CD4-positive, alpha-beta T cell (primary cell): ENCODE results near the gene C10orf62. TPM values are rescaled to one million over a fixed set of nuclear protein-coding genes. Genes with fewer than 3 reads are reported as not detected.

Source experiments
- ATAC-seq: fragments of 200-7000 bp; cut with Tn5 transposase; one replicate; pipeline ENCODE4 v1.10.0; 2022; ENCODE audit warnings: mild to moderate bottlenecking; ENCODE audit not compliant: poor library complexity
- CTCF ChIA-PET: fragments of 350-600 bp; sonication (Branson Sonifier 250); formaldehyde crosslinking; loops from one replicate; lab custom pipeline; 2021; ENCODE audit warnings: antibody characterized with exemption, inconsistent platforms; lab: Charles Lee
- POLR2A ChIA-PET: fragments of 350-600 bp; sonication (Branson Sonifier 250); formaldehyde crosslinking; loops from one replicate; lab custom pipeline; 2021; ENCODE audit warnings: antibody characterized with exemption, inconsistent platforms; lab: Charles Lee
- DNase-seq, 14 experiments: peaks; one replicate each; pipeline ENCODE4 v3.0.0-alpha.2; 2013 to 2020; ENCODE audit warnings: mixed read lengths in 2 of 14
- H3K27ac ChIP-seq, 2 donors: one replicate each; pipeline versions ENCODE4 v1.5.1 to v1.7.0; 2013; ENCODE audit warnings: low read length in 2 of 2, low read depth in 1 of 2, mild to moderate bottlenecking in 1 of 2
- H3K27me3 ChIP-seq, 2 experiments: 1 replicate in 1 of 2; 2 replicates in 1 of 2; pipeline versions ENCODE4 v1.6.1 to v1.7.0; 2013; ENCODE audit warnings: low read length in 2 of 2, control low read depth in 1 of 2, mild to moderate bottlenecking in 1 of 2, moderate library complexity in 1 of 2; ENCODE audit not compliant: insufficient read depth in 2 of 2, control insufficient read depth in 1 of 2
- H3K36me3 ChIP-seq: one replicate; pipeline ENCODE4 v1.6.1; 2013; ENCODE audit warnings: low read length, control low read depth; ENCODE audit not compliant: insufficient read depth
- H3K4me1 ChIP-seq: one replicate; pipeline ENCODE4 v1.6.1; 2013; ENCODE audit warnings: low read length, control low read depth; ENCODE audit not compliant: insufficient read depth
- H3K4me3 ChIP-seq: one replicate; pipeline ENCODE4 v1.5.1; 2013; ENCODE audit warnings: mild to moderate bottlenecking, low read length, moderate library complexity
- H3K9me3 ChIP-seq, 2 experiments: 1 replicate in 1 of 2; 2 replicates in 1 of 2; pipeline versions ENCODE4 v1.6.1 to v1.7.0; 2013; ENCODE audit warnings: low read length in 2 of 2, mild to moderate bottlenecking in 2 of 2, control low read depth in 1 of 2, moderate library complexity in 1 of 2; ENCODE audit not compliant: control insufficient read depth in 1 of 2, insufficient read depth in 1 of 2
- H3K27ac Mint-ChIP-seq: one replicate; pipeline ENCODE4 v1.8.0; 2020; ENCODE audit warnings: mixed read lengths
- H3K27me3 Mint-ChIP-seq: one replicate; pipeline ENCODE4 v1.8.0; 2021; ENCODE audit warnings: mixed read lengths
- H3K36me3 Mint-ChIP-seq: one replicate; pipeline ENCODE4 v1.8.0; 2021; ENCODE audit warnings: low read depth, mixed read lengths
- H3K4me1 Mint-ChIP-seq: one replicate; pipeline ENCODE4 v1.8.0; 2021; ENCODE audit warnings: low read depth, mixed read lengths
- H3K4me3 Mint-ChIP-seq: one replicate; pipeline ENCODE4 v1.8.0; 2020; ENCODE audit warnings: mild to moderate bottlenecking, mixed read lengths
- H3K9me3 Mint-ChIP-seq: one replicate; pipeline ENCODE4 v1.8.0; 2020; ENCODE audit warnings: mixed read lengths
- CTCF ChIP-seq: fragments of 200-600 bp; IDR thresholded peaks from one replicate; pipeline ENCODE4 v1.8.0; 2022; ENCODE audit warnings: antibody characterized with exemption, mild to moderate bottlenecking
- intact Hi-C, 2 experiments: fragments of 100-400 bp; cut with DNase I in 1 of 2; cut with micrococcal nuclease in 1 of 2; formaldehyde crosslinking; loops; one replicate each; pipeline versions ENCODE4 v1.15.1 to v1.9.0; 2023 to 2025; cut with DNase I, micrococcal nuclease
- total RNA-seq, 174 experiments: library from RNA in 2 of 174; stranded (reverse) in 2 of 174; gene quantifications; one replicate each; pipeline ENCODE4 v1.2.3 and lab custom pipeline; 2021 to 2026

The C10orf62 gene
- total RNA-seq, 2 experiments from 2014 or later, result not detected

DNA sequence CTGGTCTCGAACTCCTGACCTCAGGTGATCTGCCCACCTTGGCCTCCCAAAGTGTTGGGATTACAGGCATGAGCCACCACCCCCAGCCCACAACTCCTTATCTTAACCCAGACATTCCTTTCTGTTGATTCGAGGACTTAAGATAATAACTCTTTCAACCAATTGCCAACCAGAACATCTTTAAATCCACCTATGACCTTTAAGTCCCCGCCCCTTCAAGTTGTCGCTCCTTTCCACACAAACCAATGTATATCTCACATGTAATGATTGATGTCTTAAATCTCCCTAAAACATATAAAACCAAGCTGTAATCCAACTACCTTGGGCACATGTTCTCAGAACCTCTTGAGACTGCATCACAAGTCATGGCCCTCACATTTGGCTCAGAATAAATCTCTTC lies 24.7 kb upstream of the C10orf62 start:
- Histone ChIP-seq H3K36me3 (no peaks in the 10 kb centered on the region), H3K27ac (no peak overlapping the region), H3K4me1 (no peaks in the 10 kb centered on the region), H3K9me3 (no peaks in the 10 kb centered on the region), H3K27me3 (no peaks in the 10 kb centered on the region), H3K4me3 (no peak overlapping the region)
- Mint-ChIP-seq H3K27me3 (no peaks in the 10 kb centered on the region), H3K36me3 (no peaks in the 10 kb centered on the region), H3K4me1 (no peaks in the 10 kb centered on the region), H3K27ac (no peak overlapping the region), H3K9me3 (no peaks in the 10 kb centered on the region), H3K4me3 (no peak overlapping the region)
- DNase-seq (no peak), ATAC-seq (no peak)
- intact Hi-C loops, result no loop called here
- POLR2A ChIA-PET, result no interaction called here
- CTCF ChIA-PET, result no interaction called here
- no peak for TF ChIP-seq CTCF

DNA sequence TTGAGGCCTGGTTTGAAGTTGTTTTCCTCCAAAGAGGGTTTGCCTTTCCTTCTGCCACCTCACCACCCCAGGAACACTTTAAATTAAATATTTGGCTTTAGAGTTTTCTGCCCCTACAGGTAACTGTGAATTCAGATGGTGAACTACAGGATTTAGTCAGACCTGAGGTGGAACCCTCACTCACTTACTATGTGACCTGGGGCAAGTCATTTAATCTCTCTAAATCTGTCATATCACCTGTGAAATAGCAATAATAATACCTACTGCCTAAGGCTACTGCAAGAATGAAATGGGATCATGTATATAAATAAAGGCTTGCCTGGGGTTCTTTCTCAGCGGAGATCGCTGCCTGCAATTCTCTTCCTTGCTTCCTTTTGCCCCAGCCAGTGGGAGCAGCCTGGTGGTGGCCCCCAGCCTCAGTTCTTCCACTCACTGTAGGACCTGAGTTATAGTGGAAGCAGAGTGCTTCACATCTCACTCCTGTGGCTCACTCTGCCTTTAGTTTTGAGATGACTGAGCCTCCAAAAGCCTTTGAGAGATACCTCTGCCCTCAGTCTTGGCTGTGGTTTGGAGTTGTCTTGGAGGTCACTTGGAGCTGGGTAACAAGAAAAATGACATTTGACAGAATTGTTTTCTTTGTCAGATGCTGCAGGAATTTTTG lies 23.1 kb upstream of the C10orf62 start:
- H3K36me3 ChIP-seq, result no peaks in the 10 kb centered on the region
- no peaks in the 10 kb centered on the region for H3K27me3 Mint-ChIP-seq
- H3K9me3 Mint-ChIP-seq, result no peaks in the 10 kb centered on the region
- DNase-seq (no peak), ATAC-seq (no peak)
- ChIA-PET POLR2A (no interaction called here), CTCF (no interaction called here)
- no peak overlapping the region for H3K4me3 Mint-ChIP-seq
- no peak overlapping the region for H3K27ac ChIP-seq
- no peaks in the 10 kb centered on the region for H3K4me1 ChIP-seq
- H3K9me3 ChIP-seq, result no peaks in the 10 kb centered on the region
- no peak overlapping the region for H3K4me3 ChIP-seq
- no peaks in the 10 kb centered on the region for H3K4me1 Mint-ChIP-seq
- intact Hi-C loops, result no loop called here
- no peak for TF ChIP-seq CTCF
- H3K36me3 Mint-ChIP-seq, result no peaks in the 10 kb centered on the region
- no peaks in the 10 kb centered on the region for H3K27me3 ChIP-seq
- no peak overlapping the region for H3K27ac Mint-ChIP-seq

DNA sequence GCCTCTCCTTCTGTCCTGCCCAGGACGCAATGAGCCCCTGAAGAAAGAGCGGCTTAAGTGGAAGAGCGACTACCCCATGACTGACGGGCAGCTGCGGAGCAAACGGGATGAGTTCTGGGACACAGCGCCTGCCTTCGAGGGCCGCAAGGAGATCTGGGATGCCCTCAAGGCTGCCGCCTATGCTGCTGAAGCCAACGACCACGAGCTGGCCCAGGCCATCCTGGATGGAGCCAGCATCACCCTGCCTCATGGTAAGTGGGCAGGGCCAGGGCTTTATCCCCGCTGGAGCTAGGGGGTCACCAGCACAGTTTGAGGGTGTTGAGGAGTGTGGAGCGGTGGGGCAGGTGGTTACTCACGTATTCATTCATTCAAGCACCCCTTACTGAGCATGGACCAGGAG lies 21.6 kb upstream of the C10orf62 start:
- ChIA-PET POLR2A (no interaction called here), CTCF (no interaction called here)
- Histone ChIP-seq H3K27me3 (no peaks in the 10 kb centered on the region), H3K9me3 (no peaks in the 10 kb centered on the region), H3K4me1 (no peaks in the 10 kb centered on the region), H3K4me3 (no peak overlapping the region), H3K27ac (no peak overlapping the region), H3K36me3 (no peaks in the 10 kb centered on the region)
- intact Hi-C loops, result no loop called here
- no peak for TF ChIP-seq CTCF
- Mint-ChIP-seq H3K9me3 (no peaks in the 10 kb centered on the region), H3K4me3 (no peak overlapping the region), H3K27me3 (no peaks in the 10 kb centered on the region), H3K4me1 (no peaks in the 10 kb centered on the region), H3K27ac (no peak overlapping the region), H3K36me3 (no peaks in the 10 kb centered on the region)
- DNase-seq, result no peak
- ATAC-seq, result no peak
